Fibroblast of lung (primary cell): ENCODE results near the gene APBA2. TPM values are rescaled to one million over a fixed set of nuclear protein-coding genes. Genes with fewer than 3 reads are reported as not detected.

Experiments used
- DNase-seq, 2 donors: peaks; one replicate each; pipeline versions ENCODE4 v3.0.0 to v3.0.0-alpha.2; 2010; ENCODE audit warnings: low read depth in 2 of 2
- H2AFZ ChIP-seq: 2 replicates; pipeline ENCODE4 v1.5.1; 2012; ENCODE audit warnings: low read length, control low read depth, inconsistent platforms
- H3K27ac ChIP-seq: 2 replicates; pipeline ENCODE4 v1.5.1; 2011; ENCODE audit warnings: low read length, control low read depth; ENCODE audit not compliant: insufficient read depth
- H3K27me3 ChIP-seq: 2 replicates; pipeline ENCODE4 v1.5.1; 2011; ENCODE audit warnings: mild to moderate bottlenecking, low read length; ENCODE audit not compliant: control insufficient read depth, insufficient read depth
- H3K36me3 ChIP-seq: 2 replicates; pipeline ENCODE4 v1.5.1; 2011; ENCODE audit warnings: low read length; ENCODE audit not compliant: control insufficient read depth, insufficient read depth
- H3K4me1 ChIP-seq: 2 replicates; pipeline ENCODE4 v1.5.1; 2011; ENCODE audit warnings: low read length; ENCODE audit not compliant: control insufficient read depth, insufficient read depth; ENCODE audit errors: extremely low read depth
- H3K4me2 ChIP-seq: 2 replicates; pipeline ENCODE4 v1.5.1; 2011; ENCODE audit warnings: low read length, control low read depth; ENCODE audit not compliant: insufficient read depth; ENCODE audit errors: extremely low read depth
- H3K4me3 ChIP-seq, 4 experiments: fragments of 200-600 bp in 1 of 4; sonication (generic) in 1 of 4; replicated peaks in 1 of 4; 2 replicates each; pipeline ENCODE4 v1.5.1; 2011 to 2016; ENCODE audit warnings: low read length in 4 of 4, low read depth in 3 of 4, mild to moderate bottlenecking in 3 of 4, control low read depth in 2 of 4, inconsistent platforms in 1 of 4, mixed read lengths in 1 of 4; ENCODE audit not compliant: insufficient read depth in 1 of 4; ENCODE audit errors: control extremely low read depth in 1 of 4
- H3K79me2 ChIP-seq: 2 replicates; pipeline ENCODE4 v1.5.1; 2012; ENCODE audit warnings: mild to moderate bottlenecking, low read length, inconsistent platforms; ENCODE audit not compliant: control insufficient read depth, insufficient read depth
- H3K9ac ChIP-seq: 2 replicates; pipeline ENCODE4 v1.5.1; 2011; ENCODE audit warnings: mild to moderate bottlenecking, low read length, control low read depth; ENCODE audit not compliant: insufficient read depth
- H3K9me3 ChIP-seq: 2 replicates; pipeline ENCODE4 v1.5.1; 2012; ENCODE audit warnings: low read depth, low read length; ENCODE audit not compliant: control insufficient read depth, insufficient read depth
- H4K20me1 ChIP-seq: 2 replicates; pipeline ENCODE4 v1.5.1; 2011; ENCODE audit warnings: low read length; ENCODE audit not compliant: control insufficient read depth, insufficient read depth; ENCODE audit errors: extremely low read depth
- CTCF ChIP-seq, 2 donors: IDR thresholded peaks in 1 of 2; conservative IDR thresholded peaks in 1 of 2; 1 replicate in 1 of 2; 2 replicates in 1 of 2; pipeline ENCODE4 v1.5.1; 2011 to 2012; ENCODE audit warnings: low read length in 2 of 2, control low read depth in 1 of 2, inconsistent platforms in 1 of 2, low read depth in 1 of 2, mild to moderate bottlenecking in 1 of 2
- EZH2 ChIP-seq: IDR thresholded peaks from 2 replicates; pipeline ENCODE4 v1.5.1; 2012; ENCODE audit warnings: low read length, control low read depth, mild to moderate bottlenecking; ENCODE audit errors: missing control alignments
- polyA plus RNA-seq, 2 donors: library from polyadenylated mRNA; depleted of rRNA in 1 of 2; stranded (reverse) in 1 of 2; unstranded in 1 of 2; fragments of >200 nt; gene quantifications; 2 replicates each; pipeline ENCODE4 v1.2.1, GENCODE V29; 2011 to 2012; ENCODE audit warnings: missing spikeins in 1 of 2
- total RNA-seq: library from RNA; depleted of rRNA; stranded (reverse); fragments of >200 nt; gene quantifications from 2 replicates; pipeline ENCODE4 v1.2.1, GENCODE V29; 2014

Gene APBA2
- total and polyA plus RNA-seq, 2 donors (not counting 1 experiment from before 2014, with no cell fraction given), result 9.5 to 20.3 TPM

- Histone ChIP-seq H3K9me3 (no peaks in the 10 kb centered on the region), H3K36me3 (no peaks in the 10 kb centered on the region), H3K4me1 (no peaks in the 10 kb centered on the region), H3K4me3 (no peak overlapping the region), H4K20me1 (no peaks in the 10 kb centered on the region), H3K27me3 (no peaks in the 10 kb centered on the region), H3K4me2 (no peak overlapping the region), H3K27ac (no peak overlapping the region), H2AFZ (no peak overlapping the region), H3K79me2 (no peaks in the 10 kb centered on the region), H3K9ac (no peak overlapping the region)
- no peak for TF ChIP-seq CTCF (conservative IDR thresholded peaks at IDR 0.05 in 1 of 2, IDR thresholded peaks at IDR 0.05 in 1 of 2; ENCODE audit: low read depth in 1 of 2, low read length in 2 of 2)
- no peak for TF ChIP-seq EZH2
- no peak for DNase-seq
Observed at GRCh38 chr15:28997791-28998190, 112.0 kb downstream of the APBA2 start.

- Histone ChIP-seq H4K20me1 (no peaks in the 10 kb centered on the region), H3K4me1 (no peaks in the 10 kb centered on the region), H3K4me2 (no peak overlapping the region), H3K36me3 (no peaks in the 10 kb centered on the region), H3K4me3 (no peak overlapping the region), H3K9me3 (no peaks in the 10 kb centered on the region), H3K9ac (no peak overlapping the region), H3K79me2 (no peaks in the 10 kb centered on the region), H3K27ac (no peak overlapping the region), H2AFZ (no peak overlapping the region), H3K27me3 (no peaks in the 10 kb centered on the region)
- no peak for DNase-seq
- TF ChIP-seq CTCF (conservative IDR thresholded peaks at IDR 0.05 in 1 of 2, IDR thresholded peaks at IDR 0.05 in 1 of 2; ENCODE audit: low read depth in 1 of 2, low read length in 2 of 2), result no peak
- TF ChIP-seq EZH2, result no peak
Observed at GRCh38 chr15:28998511-28998910, 112.7 kb downstream of the APBA2 start.

GRCh38 chr15:29003191-29003839 lies 117.5 kb downstream of the APBA2 start:
- no peaks in the 10 kb centered on the region for H3K4me1 ChIP-seq
- no peak for DNase-seq
- H3K27me3 ChIP-seq, result no peaks in the 10 kb centered on the region
- no peak for TF ChIP-seq EZH2
- no peak overlapping the region for H3K27ac ChIP-seq
- H4K20me1 ChIP-seq, result no peaks in the 10 kb centered on the region
- no peak overlapping the region for H3K9ac ChIP-seq
- H3K79me2 ChIP-seq, result no peaks in the 10 kb centered on the region
- H2AFZ ChIP-seq, result no peak overlapping the region
- H3K9me3 ChIP-seq, result no peaks in the 10 kb centered on the region
- no peaks in the 10 kb centered on the region for H3K36me3 ChIP-seq
- no peak overlapping the region for H3K4me3 ChIP-seq
- H3K4me2 ChIP-seq, result no peak overlapping the region
